Kidney (tissue), 14 donors: ENCODE data around the gene CCNL2. TPM values are rescaled to one million over a fixed set of nuclear protein-coding genes. Genes with fewer than 3 reads are reported as not detected.

Experiments
- DNase-seq, 5 donors: peaks; one replicate each; pipeline ENCODE4 v3.0.0-alpha.2; 2013 to 2020
- FAIRE-seq: peaks from 2 replicates; lab custom pipeline; 2012; peaks lifted over from hg19 to GRCh38; lab: Jason Lieb, UNC
- H3K27ac ChIP-seq, 2 donors: one replicate each; pipeline ENCODE4 v1.7.0; 2013; ENCODE audit warnings: low read depth in 2 of 2, low read length in 2 of 2, inconsistent platforms in 1 of 2
- H3K27me3 ChIP-seq: one replicate; pipeline ENCODE4 v1.7.1; 2013; ENCODE audit warnings: low read length, inconsistent platforms; ENCODE audit not compliant: control insufficient read depth, insufficient read depth
- H3K36me3 ChIP-seq, 3 donors: one replicate each; pipeline versions ENCODE4 v1.7.0 to v1.7.1; 2013; ENCODE audit warnings: low read length in 3 of 3, control low read depth in 1 of 3, inconsistent platforms in 1 of 3; ENCODE audit not compliant: insufficient read depth in 3 of 3, control insufficient read depth in 2 of 3
- H3K4me1 ChIP-seq, 3 donors: one replicate each; pipeline versions ENCODE4 v1.7.0 to v1.7.1; 2013; ENCODE audit warnings: low read length in 3 of 3, inconsistent platforms in 1 of 3, low read depth in 1 of 3; ENCODE audit not compliant: control insufficient read depth in 2 of 3, insufficient read depth in 2 of 3
- H3K4me3 ChIP-seq, 3 donors: one replicate each; pipeline versions ENCODE4 v1.7.0 to v1.8.1; 2013; ENCODE audit warnings: low read length in 3 of 3, control low read depth in 1 of 3, inconsistent platforms in 1 of 3
- H3K9ac ChIP-seq, 3 donors: one replicate each; pipeline versions ENCODE4 v1.7.0 to v1.7.1; 2013; ENCODE audit warnings: low read length in 3 of 3, control low read depth in 1 of 3, inconsistent platforms in 1 of 3
- H3K9me3 ChIP-seq, 3 donors: one replicate each; pipeline versions ENCODE4 v1.7.0 to v1.7.1; 2013; ENCODE audit warnings: low read length in 3 of 3, control low read depth in 1 of 3, inconsistent platforms in 1 of 3; ENCODE audit not compliant: control insufficient read depth in 2 of 3, insufficient read depth in 1 of 3
- CTCF ChIP-seq: IDR thresholded peaks from 3 replicates; pipeline ENCODE4 v1.5.1; 2012; ENCODE audit warnings: mild to moderate bottlenecking, moderate library complexity, borderline replicate concordance; ENCODE audit not compliant: insufficient read depth; ENCODE audit errors: extremely low read depth
- intact Hi-C: fragments of 100-400 bp; cut with DNase I; formaldehyde crosslinking; loops from one replicate; pipeline ENCODE4 v1.11.1; 2022
- polyA plus RNA-seq: library from polyadenylated mRNA; stranded (reverse); fragments of 350-450 nt; fragmentation: Illumina TruSeq; extraction: RNeasy Lipid Tissue Mini Kit (QIAGEN cat#74804); gene quantifications from one replicate; pipeline ENCODE4 v1.2.3, GENCODE V29; 2014; ENCODE audit warnings: low read depth, low replicate concordance; ENCODE audit not compliant: insufficient read depth
- total RNA-seq: library from RNA; stranded (reverse); fragmentation: NEBNext Ultra II Directional; extraction: Animal tissue kit (Norgen Biotek cat#: 25700); gene quantifications from one replicate; pipeline ENCODE4 v1.2.1, GENCODE V29; 2021
- donor health status: control.
- donor health status: control.
- donor health status: control.
- donor health status: control.
- donor health status: control.
- donor health status: DM: yes; HTN: yes; CAD: no.
- donor health status: Normal renal cell carcinoma (clear cell type).

Gene CCNL2
- total and polyA plus RNA-seq, 2 donors from 2014 or later: 72.0 to 199 TPM

GRCh38 chr1:1361982-1362423, 37.1 kb downstream of the CCNL2 start:
- H3K4me3 ChIP-seq: no peak overlapping the region

GRCh38 chr1:1361233-1361981, 37.7 kb downstream of the CCNL2 start:
- no peak overlapping the region for H3K9ac ChIP-seq
- no peak overlapping the region for H3K27ac ChIP-seq
- intact Hi-C loops: no loop called here
- peaks cover 0 to 2% (median 0%) of the 10 kb centered on the region in 3 donors for H3K9me3 ChIP-seq
- no peak overlapping the region for H3K4me3 ChIP-seq
- peak in 1 of 5 donors; percentile 58 for DNase-seq
- H3K36me3 ChIP-seq: no peaks in the 10 kb centered on the region
- peaks cover 0 to 21% (median 2%) of the 10 kb centered on the region in 3 donors for H3K4me1 ChIP-seq
- H3K27me3 ChIP-seq: no peaks in the 10 kb centered on the region
- no peak for FAIRE-seq
- no peak for TF ChIP-seq CTCF

More at GRCh38 chr1:1361982-1362423, 37.1 kb downstream of the CCNL2 start:
- no peak overlapping the region for H3K27ac ChIP-seq
- DNase-seq (peak; percentile 66 to 90 (median 75)), FAIRE-seq (no peak)
- H3K27me3 ChIP-seq: no peaks in the 10 kb centered on the region
- peaks cover 0 to 17% (median 2%) of the 10 kb centered on the region in 3 donors for H3K4me1 ChIP-seq
- H3K36me3 ChIP-seq: no peaks in the 10 kb centered on the region
- H3K9ac ChIP-seq: no peak overlapping the region
- no peak for TF ChIP-seq CTCF
- intact Hi-C loops: no loop called here
- peaks cover 0 to 2% (median 0%) of the 10 kb centered on the region in 3 donors for H3K9me3 ChIP-seq

GRCh38 chr1:1360506-1361169, 38.5 kb downstream of the CCNL2 start:
- DNase-seq: peak in 2 of 5 donors; percentile 53 to 93
- no peak for FAIRE-seq
- no peak overlapping the region for H3K4me3 ChIP-seq
- H3K4me1 ChIP-seq: peaks cover 0 to 21% (median 2%) of the 10 kb centered on the region in 3 donors
- H3K27me3 ChIP-seq: no peaks in the 10 kb centered on the region
- H3K9ac ChIP-seq: no peak overlapping the region
- intact Hi-C loops: no loop called here
- TF ChIP-seq CTCF: no peak
- H3K36me3 ChIP-seq: no peaks in the 10 kb centered on the region
- no peaks in the 10 kb centered on the region for H3K9me3 ChIP-seq
- no peak overlapping the region for H3K27ac ChIP-seq
